ENCODE results near the gene CHRNA5.

Gene CHRNA5

DNA sequence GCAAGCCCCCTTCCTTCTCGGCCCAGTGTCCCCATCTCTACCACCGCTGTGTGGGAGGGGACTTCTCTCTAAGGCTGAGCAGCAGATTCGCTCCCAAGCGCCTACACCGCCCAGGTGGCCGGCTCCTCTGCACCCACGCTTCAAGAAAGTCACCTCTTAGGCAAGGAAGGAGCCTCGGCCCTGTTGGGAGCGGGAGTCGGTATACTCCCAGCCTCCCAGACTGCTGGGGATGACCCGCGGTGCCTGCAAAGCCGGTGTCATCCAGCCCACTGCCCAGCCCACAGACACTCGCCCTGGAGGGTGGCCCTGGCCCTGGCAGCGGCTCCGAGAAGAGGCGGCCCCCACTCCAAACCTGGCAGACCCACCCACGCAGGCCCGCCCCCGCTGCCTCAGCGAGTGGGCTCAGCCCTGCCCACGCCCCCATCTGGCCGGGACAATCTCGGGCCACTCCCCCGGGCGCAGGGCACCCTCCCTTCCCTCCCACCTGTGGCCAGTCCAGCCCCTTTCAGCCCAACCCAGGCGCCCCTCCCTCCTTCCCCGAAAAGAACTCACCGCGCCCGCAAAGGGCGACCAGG is 75.3 kb downstream of the CHRNA5 start:
- DNase-seq (ENCODE audit: low read depth in 3 of 3) = no peak

DNA sequence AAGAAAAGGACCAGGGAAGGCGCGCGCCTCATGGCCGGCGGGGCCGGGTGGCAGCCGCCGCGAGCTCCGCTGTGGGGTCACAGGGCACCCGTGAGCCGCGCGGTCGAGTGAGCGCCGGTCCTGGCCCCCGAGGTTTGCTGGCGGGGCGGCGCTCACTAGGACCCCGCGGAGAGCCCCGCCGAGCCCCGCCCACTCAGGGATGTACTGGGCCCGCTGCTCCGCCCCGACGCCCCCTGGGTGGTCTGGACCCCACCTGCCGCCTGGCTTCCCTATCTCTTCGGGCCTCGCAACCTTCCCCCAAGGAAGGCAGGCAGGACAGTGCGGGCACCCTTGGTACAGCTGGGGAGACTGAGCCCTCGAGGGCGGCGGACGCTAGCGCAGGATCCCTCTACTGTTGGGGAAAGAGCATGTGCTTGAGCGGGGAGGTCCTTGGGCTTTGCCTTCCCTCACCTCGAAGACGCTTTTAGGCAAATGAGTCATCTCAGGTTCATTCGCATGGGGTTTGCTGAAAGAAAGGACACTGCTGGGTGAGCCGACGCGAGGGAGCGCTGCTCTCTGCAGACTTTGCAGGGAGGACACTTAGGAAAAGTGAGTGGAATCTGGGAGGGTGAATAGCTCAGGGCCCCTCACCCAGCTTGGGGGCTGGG is 75.9 kb downstream of the CHRNA5 start, which contains the start of gene CHRNB4:
CHRNB4 (minus strand) TSS at position 109 of the 647 bp plus-strand sequence; CDS start at position 32, 77 bp downstream.
- DNase-seq (ENCODE audit: low read depth in 3 of 3) = no peak

DNA sequence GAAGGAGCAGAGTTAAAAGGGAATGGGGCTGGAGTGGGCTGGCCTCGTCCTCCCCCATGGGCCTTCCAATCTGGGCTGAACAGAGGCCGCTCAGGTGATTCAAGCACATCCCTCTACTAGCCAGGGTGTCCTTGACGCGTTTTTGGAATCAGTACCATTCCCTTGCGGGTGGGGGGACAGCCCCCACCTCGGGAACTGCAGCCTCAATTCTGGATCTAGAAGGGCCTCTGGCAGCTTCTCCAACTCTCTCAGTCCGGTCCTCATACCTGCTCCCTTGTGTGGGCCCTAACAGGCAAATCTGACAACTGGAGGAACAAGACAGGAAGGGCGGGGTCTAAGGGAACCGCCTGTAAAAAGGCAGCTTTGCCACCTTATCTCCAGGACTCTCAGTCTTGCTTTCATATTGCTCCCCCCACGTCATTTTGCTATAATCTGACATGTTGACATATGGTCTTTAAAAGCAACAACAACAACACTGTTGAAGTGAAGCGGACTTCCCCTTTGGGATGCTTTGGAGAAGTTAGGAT is 76.5 kb downstream of the CHRNA5 start:
- DNase-seq (ENCODE audit: low read depth in 3 of 3) = no peak

DNA sequence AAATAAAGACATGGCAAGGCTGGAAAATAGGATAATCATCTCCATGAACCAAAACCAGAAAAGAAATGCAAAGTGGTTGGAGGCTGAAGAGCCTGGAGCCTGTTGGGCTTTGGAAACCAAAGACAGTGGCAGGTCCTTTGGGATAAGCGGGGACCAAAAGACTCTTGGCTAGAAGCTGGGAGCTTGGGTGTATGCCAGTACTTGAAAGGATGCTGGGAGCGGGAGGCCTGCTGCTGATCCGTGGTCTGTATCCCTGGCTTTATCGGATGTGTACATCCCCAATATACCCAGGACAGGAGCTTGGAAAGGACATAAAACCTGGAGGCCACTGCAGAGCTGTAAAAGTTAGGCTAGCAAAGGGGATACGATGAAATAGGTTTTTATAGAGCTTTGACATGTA is 77.0 kb downstream of the CHRNA5 start:
- no peak for DNase-seq (ENCODE audit: low read depth in 3 of 3)

Measured in stimulated activated CD4-positive, alpha-beta T cell treated with anti-CD3 and anti-CD28 coated beads, TNF-alpha, amount 100 ng/mL, for 4 hours (primary cell).